HCEC 1CT (cell line): ENCODE data around the gene NETO2.

Source experiments
- DNase-seq: peaks from one replicate; pipeline ENCODE4 v3.0.0-alpha.2; 2017

NETO2 gene

DNA sequence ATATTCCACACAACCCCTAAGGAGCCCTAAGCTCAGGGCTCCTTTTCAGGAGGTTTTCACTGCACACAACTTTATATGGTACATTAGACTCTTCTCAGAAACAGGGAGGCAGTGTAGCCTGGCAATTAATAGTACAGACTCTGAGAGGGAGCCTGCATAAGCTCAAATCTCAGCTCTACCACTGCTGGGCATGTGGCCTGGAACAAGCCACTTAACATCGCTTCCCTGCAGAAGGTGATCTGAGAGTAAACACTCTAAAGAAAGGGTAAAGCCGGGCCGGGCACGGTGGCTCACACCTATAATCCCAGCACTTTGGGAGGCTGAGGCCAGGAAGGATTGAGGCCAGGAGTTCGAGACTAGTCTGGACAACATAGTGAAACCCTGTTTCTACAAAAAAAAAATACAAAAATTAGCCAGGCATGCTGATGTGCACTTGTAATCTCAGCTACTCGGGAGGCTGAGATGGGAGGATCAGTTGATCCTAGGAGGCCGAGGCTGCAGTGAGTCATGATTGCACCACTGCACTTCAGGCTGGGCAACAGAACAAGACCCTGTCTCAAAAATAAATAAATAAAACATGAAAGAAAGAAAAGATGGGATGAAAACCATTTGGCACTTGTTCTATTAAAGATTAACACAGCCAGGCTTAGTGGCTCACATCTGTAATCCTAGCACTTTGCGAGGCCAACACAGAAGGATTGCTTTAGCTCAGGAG lies 99.6 kb downstream of the NETO2 start:
- no peak for DNase-seq

- no peak for DNase-seq
These were observed 100.5 kb downstream of the NETO2 start for GRCh38 chr16:47043200-47043599.

DNA sequence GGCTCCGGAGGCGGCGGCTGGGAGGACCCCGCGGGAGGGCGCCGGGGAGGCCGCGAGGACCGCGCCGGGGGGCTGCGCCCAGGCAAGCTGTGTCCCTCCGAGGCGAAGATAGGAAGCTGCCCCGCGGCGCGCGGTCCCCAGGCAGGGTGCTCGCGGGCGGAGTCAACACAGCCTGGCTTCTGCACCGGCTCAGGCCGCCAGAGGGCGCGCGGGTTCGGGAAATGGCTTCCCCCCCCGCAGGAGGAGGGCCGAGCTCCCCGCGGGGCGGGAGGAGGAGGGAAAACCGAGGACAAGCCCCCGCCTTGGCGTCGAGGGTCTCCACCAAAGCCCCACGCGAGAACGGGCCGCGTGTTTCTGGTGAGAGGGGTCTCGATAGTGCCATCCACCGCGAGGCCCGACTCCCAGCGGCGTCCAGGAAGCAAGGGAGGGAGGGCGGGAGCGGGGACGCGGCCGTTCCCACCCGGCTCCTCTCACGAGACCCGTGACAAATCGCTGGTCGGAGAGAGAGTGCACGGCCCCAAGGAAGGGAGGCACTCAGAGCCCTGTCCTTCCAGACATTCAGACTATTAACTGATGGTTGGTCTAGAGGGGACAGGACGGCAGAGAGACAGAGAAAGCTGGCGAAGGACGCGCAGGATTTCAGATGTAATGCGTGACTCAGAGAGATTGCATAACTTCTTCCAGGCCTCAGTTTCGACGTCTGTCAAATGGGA lies 105.8 kb downstream of the NETO2 start:
- peak; percentile 58 for DNase-seq

GRCh38 chr16:47037396-47037745 lies 106.4 kb downstream of the NETO2 start:
- DNase-seq = no peak

DNA sequence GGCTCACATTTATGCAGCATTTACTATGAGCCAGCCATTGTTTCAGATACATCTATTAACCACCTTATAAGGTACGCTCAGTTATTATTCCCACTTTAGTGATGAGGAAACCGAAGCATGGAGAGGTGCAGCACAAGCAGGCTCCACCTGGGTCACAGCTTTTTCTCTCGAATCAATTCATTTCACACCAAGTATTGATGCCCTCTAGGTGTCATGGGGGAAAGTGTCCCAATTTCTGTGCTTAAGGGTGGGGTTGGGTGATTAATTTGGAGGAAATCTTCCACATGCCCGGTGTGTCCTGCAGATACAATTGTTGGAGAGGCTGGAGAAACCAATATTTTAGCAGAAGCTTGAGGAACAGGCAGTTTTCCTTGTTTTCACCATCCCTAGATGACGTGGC lies 107.5 kb downstream of the NETO2 start:
- DNase-seq = no peak

GRCh38 chr16:47035436-47035835 lies 108.3 kb downstream of the NETO2 start:
- DNase-seq = no peak

DNA sequence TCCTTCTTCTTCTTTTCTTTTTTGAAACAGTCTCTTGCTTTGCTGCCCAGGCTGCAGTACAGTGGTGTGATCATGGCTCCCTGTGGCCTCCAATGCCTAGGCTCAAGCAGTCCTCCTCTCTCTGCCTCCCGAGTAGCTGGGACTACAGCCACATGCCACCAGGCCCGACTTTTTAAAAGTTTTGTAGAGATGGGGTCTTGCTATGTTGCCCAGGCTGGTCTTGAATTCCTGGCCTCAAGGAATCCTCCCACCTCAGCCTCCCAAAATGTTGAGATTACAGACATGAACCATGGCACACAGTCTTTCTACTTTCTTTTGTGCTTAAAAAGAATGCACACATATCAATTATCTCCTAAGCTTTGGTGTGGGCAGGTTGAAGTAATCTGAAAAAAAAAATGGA lies 109.3 kb downstream of the NETO2 start:
- DNase-seq = no peak

GRCh38 chr16:47033176-47033575 lies 110.6 kb downstream of the NETO2 start:
- no peak for DNase-seq

DNA sequence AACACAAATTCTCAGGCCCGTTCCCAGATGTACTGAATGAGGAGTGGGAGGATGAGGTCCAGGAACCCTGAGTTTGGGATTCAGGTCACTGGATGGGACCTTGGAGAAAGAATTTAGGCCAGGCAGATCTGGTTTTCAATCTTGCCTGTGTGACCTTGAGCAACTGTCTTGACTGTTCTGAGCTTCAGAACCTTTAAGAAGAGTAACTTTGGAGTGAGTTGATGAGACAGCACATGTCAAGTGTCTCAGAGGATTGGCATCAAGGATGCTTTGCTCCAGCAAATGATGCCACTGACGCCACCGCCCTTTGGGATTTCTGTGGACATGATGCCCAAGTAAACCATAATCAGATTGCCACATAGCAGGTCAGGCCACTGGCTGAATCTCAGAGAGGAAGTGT lies 114.0 kb downstream of the NETO2 start:
- DNase-seq = no peak

GRCh38 chr16:47028767-47029377 lies 114.9 kb downstream of the NETO2 start:
- DNase-seq = no peak
